ENCODE measurements around the gene ELP1.

DNA sequence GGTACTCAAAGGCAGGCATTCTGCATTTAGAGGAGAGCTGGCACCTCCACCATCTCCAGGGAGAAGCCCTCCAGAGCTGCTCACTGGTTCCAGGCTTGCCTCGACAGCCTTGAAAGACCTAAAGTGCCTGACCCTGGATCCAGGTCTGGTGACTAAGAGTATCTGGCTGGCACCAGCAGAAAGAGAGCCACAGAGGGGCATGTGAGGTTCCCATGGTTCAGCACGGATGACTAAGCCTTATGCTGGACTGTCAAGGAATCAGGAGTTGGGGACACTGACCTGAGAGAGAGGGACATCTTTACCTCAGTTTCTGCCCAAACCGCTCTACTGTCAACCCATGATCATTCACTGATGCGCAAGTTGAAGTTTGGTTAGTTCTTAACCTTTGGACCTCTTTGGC is 68.9 kb downstream of the ELP1 start:
- TF ChIP-seq, protein P1, sequence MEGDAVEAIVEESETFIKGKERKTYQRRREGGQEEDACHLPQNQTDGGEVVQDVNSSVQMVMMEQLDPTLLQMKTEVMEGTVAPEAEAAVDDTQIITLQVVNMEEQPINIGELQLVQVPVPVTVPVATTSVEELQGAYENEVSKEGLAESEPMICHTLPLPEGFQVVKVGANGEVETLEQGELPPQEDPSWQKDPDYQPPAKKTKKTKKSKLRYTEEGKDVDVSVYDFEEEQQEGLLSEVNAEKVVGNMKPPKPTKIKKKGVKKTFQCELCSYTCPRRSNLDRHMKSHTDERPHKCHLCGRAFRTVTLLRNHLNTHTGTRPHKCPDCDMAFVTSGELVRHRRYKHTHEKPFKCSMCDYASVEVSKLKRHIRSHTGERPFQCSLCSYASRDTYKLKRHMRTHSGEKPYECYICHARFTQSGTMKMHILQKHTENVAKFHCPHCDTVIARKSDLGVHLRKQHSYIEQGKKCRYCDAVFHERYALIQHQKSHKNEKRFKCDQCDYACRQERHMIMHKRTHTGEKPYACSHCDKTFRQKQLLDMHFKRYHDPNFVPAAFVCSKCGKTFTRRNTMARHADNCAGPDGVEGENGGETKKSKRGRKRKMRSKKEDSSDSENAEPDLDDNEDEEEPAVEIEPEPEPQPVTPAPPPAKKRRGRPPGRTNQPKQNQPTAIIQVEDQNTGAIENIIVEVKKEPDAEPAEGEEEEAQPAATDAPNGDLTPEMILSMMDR (IDR thresholded peaks at IDR 0.05), result no peak
- no peak for TF ChIP-seq POLR2A (IDR thresholded peaks at IDR 0.05)
